HG03520 (cell line): ENCODE results near the gene ERCC1.

Experiments used
- ATAC-seq: cut with Tn5 transposase; IDR thresholded peaks from one replicate; pipeline ENCODE4 v1.9.1; 2021; ENCODE audit warnings: mild to moderate bottlenecking, moderate library complexity; ENCODE audit not compliant: unreplicated experiment

The ERCC1 gene

GRCh38 chr19:45406226-45407090, 17.3 kb downstream of the ERCC1 start, which contains the start of gene POLR1G:
Gene POLR1G, plus strand, starts transcription at chr19:45406644. Its CDS starts 53 bp downstream, at chr19:45406697.
- ATAC-seq, result peak; percentile 53

DNA sequence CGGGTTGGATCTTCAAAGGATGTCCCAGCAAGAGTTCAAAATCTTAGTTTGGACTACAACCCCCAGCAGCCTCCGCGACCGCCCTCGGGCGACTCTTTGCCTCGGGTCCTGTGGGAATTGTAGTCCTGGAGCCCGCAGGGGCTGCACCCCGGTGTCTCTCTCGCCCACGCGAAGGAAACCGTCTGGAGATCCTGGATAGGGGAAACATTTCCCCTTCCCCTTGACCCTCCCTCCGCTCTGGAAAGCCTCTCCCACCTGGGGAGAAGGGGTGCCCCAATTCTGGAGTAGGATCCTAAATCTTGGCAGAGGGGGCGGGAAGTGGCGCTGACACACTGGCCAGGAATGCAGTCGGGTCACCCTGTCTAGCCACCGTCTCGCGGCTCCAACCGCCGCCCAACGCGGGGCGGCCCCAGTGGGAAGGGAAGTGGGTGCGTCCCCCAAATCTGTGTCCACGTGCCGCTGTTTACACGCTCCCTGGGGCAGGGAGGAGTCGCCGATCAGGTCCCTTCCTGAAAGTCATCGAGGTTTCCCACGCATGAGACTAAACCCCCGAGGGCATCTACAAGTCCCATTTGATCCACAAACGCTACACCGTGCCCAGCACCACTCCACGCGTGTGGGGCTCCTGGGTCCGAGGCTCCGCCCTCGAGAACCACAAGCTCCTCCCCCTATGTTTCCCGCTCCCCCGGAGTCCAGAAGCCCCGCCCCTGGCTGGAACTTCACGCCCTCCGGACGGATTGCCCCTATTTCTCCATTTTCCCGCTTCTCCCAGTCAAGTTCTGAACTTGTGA, 18.1 kb downstream of the ERCC1 start:
- ATAC-seq, result peak; percentile 33

DNA sequence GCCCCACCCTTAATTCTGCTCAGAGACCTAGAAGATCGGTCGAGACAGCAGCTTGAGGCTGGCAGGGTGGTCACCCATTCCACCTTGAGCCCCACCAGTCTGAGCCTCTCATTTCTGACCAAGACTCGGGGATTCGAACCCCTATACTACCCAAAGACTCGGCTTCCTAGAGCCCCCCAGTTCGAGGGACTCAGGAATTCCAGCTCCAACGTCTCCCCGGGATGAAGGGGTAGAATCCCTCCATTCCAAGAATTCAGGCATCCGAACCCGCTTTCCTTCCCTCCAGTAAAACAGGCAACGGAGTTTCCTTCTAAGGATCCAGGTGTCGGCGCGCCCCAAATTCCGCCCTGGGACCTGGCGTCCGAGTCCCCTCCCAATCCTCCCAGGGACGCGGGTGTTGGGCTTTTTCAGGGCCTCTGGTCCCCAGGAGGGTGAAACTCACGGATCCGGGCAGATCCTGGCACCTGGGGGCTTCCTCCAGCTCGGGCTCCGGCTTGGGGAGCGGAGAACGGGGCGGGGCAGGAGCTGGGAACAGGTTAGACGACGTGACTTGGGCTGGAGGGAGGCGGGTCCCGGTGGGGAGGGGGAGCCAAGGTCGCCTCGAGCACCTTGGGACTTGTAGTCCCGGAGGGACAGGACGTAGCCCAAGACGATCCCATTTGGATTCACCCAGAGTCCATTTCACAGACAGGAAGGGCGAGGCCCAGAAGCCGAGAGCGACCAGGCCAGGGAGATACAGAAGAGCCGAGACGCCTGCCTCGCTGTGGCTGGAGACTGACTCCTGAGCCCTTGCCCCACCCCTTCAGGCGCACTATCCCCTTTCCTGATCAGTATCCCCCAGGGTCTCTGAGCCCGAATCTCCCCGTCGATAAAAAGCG, 18.9 kb downstream of the ERCC1 start, which contains the start of gene PPP1R13L:
Gene PPP1R13L, minus strand, starts transcription at position 513 of the 878 bp plus-strand sequence. CDS start 6,751 bp downstream, outside the sequence.
- ATAC-seq, result no peak

DNA sequence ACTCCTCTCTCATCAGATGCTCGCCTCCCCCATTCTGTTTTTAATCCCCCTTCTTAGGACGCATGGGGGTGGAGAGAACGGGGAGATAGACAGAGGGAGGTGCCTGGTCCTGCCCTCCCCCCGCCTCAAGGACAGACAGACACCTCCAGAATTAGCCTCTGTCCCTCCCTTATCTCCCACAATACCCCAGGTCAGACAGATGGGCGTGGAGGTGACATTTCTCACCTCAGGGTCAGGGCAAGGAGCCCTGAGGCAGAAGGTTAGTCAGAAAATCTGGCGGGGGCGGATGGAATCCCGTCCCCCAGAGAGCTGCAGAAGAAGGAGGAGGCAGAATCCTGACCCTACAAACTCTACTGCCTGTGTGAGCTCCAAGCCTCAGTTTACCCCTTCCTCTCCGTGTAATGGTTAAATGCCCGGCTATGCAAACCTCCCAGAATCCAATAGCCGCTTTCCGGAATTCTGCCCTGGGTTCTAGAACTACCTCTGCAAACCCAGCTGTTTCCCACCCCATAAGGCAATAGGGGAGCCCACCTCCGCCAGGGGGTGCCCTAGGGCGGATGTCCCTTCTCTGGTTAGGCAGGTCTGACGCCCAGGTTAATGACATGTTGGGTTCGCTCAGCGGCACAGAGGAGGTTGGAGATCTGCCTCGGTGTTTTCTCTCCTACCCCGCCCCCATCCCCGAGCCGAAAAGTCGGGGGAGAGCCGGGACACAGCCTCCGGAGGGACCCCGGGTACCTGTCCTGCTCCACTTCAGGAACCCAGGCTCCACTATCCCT, 19.7 kb downstream of the ERCC1 start:
- ATAC-seq, result no peak

GRCh38 chr19:45403272-45403671, 20.4 kb downstream of the ERCC1 start:
- no peak for ATAC-seq

DNA sequence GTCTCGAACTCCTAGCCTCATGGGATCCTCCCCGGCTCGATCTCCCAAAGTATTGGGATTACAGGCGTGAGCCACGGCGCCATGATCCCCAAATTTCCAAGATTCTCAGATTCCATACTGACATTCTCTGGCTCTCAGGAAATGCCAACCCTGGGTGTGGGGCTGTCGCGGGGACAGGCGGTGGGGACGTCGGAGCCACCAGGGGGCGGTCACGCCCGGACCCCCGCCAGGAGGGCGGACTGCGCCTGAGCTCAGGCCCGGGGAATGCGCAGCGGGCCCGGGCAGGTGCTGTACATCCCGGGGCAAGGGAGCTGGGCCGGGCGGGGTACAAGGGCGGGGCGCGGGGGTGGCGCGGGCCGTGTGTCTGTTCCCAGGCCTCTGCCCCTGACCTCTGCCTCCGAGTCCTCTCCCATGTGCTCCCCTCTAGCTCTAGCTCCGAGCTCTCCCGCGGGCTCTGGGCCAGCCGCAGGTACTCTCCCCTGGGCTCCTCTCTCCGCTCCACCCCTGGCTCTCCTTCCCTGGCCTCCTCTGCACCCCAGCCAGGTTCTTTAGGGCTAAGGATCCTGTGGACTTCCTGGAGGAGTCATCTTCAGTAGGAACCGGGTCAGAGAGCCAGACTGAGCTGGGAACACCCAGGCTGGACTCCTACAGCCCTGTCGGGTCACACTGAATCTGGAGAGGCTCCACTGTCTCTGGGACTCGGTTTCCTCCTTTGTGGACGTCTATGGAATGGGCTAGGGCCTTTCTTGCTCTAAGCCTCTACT, 21.2 kb downstream of the ERCC1 start:
- no peak for ATAC-seq

GRCh38 chr19:45401815-45402214, 21.9 kb downstream of the ERCC1 start:
- no peak for ATAC-seq

GRCh38 chr19:45400192-45400591, 23.5 kb downstream of the ERCC1 start:
- ATAC-seq, result no peak

GRCh38 chr19:45395821-45396617, 27.7 kb downstream of the ERCC1 start:
- ATAC-seq, result no peak

DNA sequence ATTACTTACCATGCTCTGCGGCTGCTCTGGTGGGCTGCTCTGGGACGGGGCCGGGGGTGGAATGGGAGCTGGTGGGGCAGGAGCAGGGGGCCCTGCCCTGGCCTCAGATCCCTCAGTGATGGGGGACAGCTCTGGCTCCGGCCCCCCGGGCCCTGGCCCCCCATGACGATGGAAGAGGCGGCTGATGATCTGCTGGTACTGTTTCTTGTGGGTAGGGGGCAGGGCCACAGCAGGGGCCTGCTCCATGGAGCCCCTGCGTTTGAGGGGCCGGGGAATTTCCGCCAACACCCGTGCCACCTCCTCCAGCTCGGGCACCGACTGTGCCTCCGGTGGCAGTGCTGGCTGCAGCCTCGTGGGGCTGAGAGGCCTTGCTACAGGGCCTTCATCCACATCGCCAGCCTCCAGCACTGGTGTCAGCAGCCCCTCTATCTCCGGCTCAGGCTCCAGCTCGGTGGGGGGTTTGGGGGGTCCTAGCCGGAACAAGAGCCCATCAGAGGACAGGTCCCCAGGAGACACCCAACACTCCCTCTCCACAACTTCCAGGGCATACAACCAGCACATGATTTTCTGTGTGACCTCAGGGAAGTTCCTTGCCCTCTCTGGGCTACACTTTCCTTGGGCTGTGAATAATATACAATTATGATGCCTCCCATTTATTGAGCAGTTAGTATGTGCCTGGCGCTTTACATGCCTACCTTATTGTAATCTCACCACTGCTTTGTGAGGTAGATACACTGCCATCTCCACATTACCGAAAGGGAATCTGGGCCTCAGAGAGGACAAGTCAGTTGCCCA, 31.6 kb downstream of the ERCC1 start:
- ATAC-seq, result no peak

GRCh38 chr19:45391346-45391745, 32.4 kb downstream of the ERCC1 start:
- ATAC-seq, result no peak

DNA sequence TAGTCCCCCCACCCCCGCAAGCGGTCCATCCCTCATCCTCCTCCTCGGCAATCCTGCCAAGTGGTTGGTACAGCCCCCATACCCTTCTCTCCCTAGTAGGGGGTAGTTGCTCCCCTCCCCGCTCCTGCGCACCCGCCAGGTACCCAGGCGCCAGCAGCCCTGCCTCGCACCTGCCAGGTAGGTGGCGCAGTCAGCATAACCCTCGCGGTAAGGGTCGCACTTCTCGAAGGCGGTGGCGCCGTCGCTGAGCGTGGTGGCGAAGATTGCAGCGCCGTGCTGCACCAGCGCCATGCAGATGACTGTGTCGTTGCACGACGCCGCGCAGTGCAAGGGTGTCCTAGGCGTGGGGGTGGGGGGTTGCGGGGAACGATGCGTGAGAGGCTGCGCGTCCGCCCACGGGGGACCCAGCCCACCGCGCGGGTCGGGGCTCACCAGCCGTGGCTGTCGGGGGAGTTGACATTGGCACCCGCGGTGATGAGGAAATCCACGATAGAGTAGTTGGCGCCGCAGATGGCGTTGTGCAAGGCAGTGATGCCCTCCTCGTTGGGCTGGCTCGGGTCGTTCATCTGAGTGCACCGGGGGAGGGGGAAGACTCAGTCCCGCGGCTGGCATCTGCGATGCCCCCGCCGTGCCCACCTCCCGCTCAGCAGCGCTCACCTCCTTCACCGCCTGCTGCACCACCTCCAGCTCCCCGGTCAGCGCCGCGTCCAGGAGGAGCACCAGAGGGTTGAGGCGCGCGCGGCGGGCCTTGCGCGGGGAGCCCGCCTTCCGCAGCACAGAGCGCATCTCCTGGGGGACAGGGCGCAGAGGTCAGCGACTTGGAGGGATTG, 38.1 kb downstream of the ERCC1 start:
- ATAC-seq, result no peak

DNA sequence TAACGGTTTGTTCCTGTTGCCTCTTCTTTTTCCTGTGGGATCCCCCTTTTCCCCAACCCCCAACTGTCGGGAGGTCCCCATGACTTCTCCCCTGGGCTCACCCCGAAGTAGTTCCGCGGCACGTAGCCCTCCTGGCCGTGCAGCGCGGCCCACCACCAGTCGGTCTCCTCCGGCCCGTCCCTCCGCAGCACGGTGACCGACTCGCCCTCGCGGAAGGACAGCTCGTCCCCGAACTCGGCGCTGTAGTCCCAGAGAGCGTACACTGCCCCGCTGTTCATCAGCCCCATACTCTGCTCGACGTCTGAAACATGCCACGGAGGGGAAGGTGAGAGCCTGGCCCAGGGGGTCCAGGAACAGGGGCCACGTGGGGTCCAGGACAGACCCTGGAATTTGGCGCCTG, 41.3 kb downstream of the ERCC1 start:
- ATAC-seq, result no peak

GRCh38 chr19:45380107-45380506, 43.6 kb downstream of the ERCC1 start:
- ATAC-seq, result no peak

- ATAC-seq, result no peak
Observed at GRCh38 chr19:45376045-45376724, 47.5 kb downstream of the ERCC1 start.
